ENCODE results near the gene GALNT17.

Gene GALNT17

GRCh38 chr7:71753956-71754664 is 622.2 kb downstream of the GALNT17 start:
- ATAC-seq (no peak), DNase-seq (ENCODE audit: low spot score in 2 of 2) (no peak)
- H3K27ac Mint-ChIP-seq = no peak overlapping the region
- peaks cover 9% of the 10 kb centered on the region for H3K9me3 Mint-ChIP-seq
- H3K36me3 Mint-ChIP-seq = no peaks in the 10 kb centered on the region
- no peaks in the 10 kb centered on the region for H3K4me1 Mint-ChIP-seq
- H3K4me3 Mint-ChIP-seq = no peak overlapping the region

GRCh38 chr7:71754828-71755227 is 622.9 kb downstream of the GALNT17 start:
- ATAC-seq = no peak
- Mint-ChIP-seq H3K9me3 (peaks cover 9% of the 10 kb centered on the region), H3K4me1 (no peaks in the 10 kb centered on the region), H3K27ac (no peak overlapping the region), H3K36me3 (no peaks in the 10 kb centered on the region), H3K4me3 (no peak overlapping the region)
- DNase-seq (ENCODE audit: low spot score in 2 of 2) = no peak

GRCh38 chr7:71761336-71761735 is 629.4 kb downstream of the GALNT17 start:
- H3K27ac Mint-ChIP-seq = no peak overlapping the region
- ATAC-seq (no peak), DNase-seq (ENCODE audit: low spot score in 2 of 2) (no peak)
- peaks cover 14% of the 10 kb centered on the region for H3K9me3 Mint-ChIP-seq
- no peak overlapping the region for H3K4me3 Mint-ChIP-seq
- H3K36me3 Mint-ChIP-seq = no peaks in the 10 kb centered on the region
- H3K4me1 Mint-ChIP-seq = no peaks in the 10 kb centered on the region

Measured in stimulated activated effector memory CD8-positive, alpha-beta T cell treated with anti-CD3 and anti-CD28 coated beads, Interleukin-12 subunit alpha, Interleukin-12 subunit beta, amount 100 ng/mL, for 72 hours (primary cell).